Limb (tissue), 2 donors: ENCODE data around the gene RENBP.
A peak's percentile ranks its signal among the peaks of the same experiment; 100 is the strongest.

Source experiments
- DNase-seq, 2 donors: peaks; one replicate each; pipeline ENCODE4 v3.0.0-alpha.2; 2016; ENCODE audit errors: extremely low spot score in 2 of 2

Gene RENBP

GRCh38 chrX:153971124-153971449 is 26.6 kb upstream of the RENBP start:
- peak; percentile 71 to 89 for DNase-seq

- peak; percentile 70 to 76 for DNase-seq
Measured at GRCh38 chrX:153970357-153971123, 26.1 kb upstream of the RENBP start.

GRCh38 chrX:153969904-153970356 is 25.5 kb upstream of the RENBP start:
- no peak for DNase-seq

GRCh38 chrX:153969125-153969903 is 24.9 kb upstream of the RENBP start:
- no peak for DNase-seq

- no peak for DNase-seq
Measured at GRCh38 chrX:153968754-153969124, 24.3 kb upstream of the RENBP start.

- no peak for DNase-seq
Measured at GRCh38 chrX:153968255-153968654, 23.8 kb upstream of the RENBP start.

GRCh38 chrX:153967536-153968224 is 23.2 kb upstream of the RENBP start:
- DNase-seq = no peak

- no peak for DNase-seq
Measured at GRCh38 chrX:153966841-153967535, 22.5 kb upstream of the RENBP start.

- DNase-seq = no peak
Measured at GRCh38 chrX:153966283-153966688, 21.8 kb upstream of the RENBP start.

- no peak for DNase-seq
Measured at GRCh38 chrX:153965406-153965805, 21.0 kb upstream of the RENBP start.

- DNase-seq = no peak
Measured at GRCh38 chrX:153964105-153964504, 19.7 kb upstream of the RENBP start.

GRCh38 chrX:153963546-153963945 is 19.1 kb upstream of the RENBP start:
- no peak for DNase-seq

- no peak for DNase-seq
Measured at GRCh38 chrX:153961292-153961691, 16.8 kb upstream of the RENBP start.

- no peak for DNase-seq
Measured at GRCh38 chrX:153960786-153961185, 16.3 kb upstream of the RENBP start.

- DNase-seq = no peak
Measured at GRCh38 chrX:153960077-153960476, 15.6 kb upstream of the RENBP start.

- no peak for DNase-seq
Measured at GRCh38 chrX:153959649-153960048, 15.2 kb upstream of the RENBP start.

- no peak for DNase-seq
Measured at GRCh38 chrX:153958605-153959004, 14.2 kb upstream of the RENBP start.

GRCh38 chrX:153957224-153957623 is 12.8 kb upstream of the RENBP start:
- DNase-seq = no peak

- DNase-seq = no peak
Measured at GRCh38 chrX:153956044-153956907, 11.8 kb upstream of the RENBP start.

- DNase-seq = no peak
Measured at GRCh38 chrX:153955228-153955732, 10.8 kb upstream of the RENBP start.
